H9 (cell line): ENCODE data around the gene GRK3. TPM values are rescaled to one million over a fixed set of nuclear protein-coding genes. Genes with fewer than 3 reads are reported as not detected.

ENCODE experiments used
- DNase-seq: peaks from one replicate; pipeline ENCODE4 v3.0.0-alpha.2; 2017
- H2AFZ ChIP-seq: one replicate; pipeline ENCODE4 v1.6.1; 2013; ENCODE audit warnings: mild to moderate bottlenecking, low read length, control low read depth, moderate library complexity
- H2AK5ac ChIP-seq: 2 replicates; pipeline ENCODE4 v1.6.1; 2013; ENCODE audit warnings: low read length, control low read depth, mixed read lengths; ENCODE audit not compliant: insufficient read length
- H2BK120ac ChIP-seq: one replicate; pipeline ENCODE4 v1.6.1; 2013; ENCODE audit warnings: low read depth, mild to moderate bottlenecking, low read length, control low read depth, inconsistent platforms; ENCODE audit not compliant: poor library complexity, severe bottlenecking
- H2BK12ac ChIP-seq: 2 replicates; pipeline ENCODE4 v1.6.1; 2013; ENCODE audit warnings: low read length, control low read depth, mixed read lengths, low read depth; ENCODE audit not compliant: insufficient read length
- H2BK15ac ChIP-seq: 2 replicates; pipeline ENCODE4 v1.6.1; 2013; ENCODE audit warnings: low read depth, low read length, control low read depth
- H2BK20ac ChIP-seq: one replicate; pipeline ENCODE4 v1.6.1; 2013; ENCODE audit warnings: low read depth, mild to moderate bottlenecking, low read length, control low read depth, inconsistent platforms; ENCODE audit not compliant: poor library complexity, severe bottlenecking
- H2BK5ac ChIP-seq: 2 replicates; pipeline ENCODE4 v1.6.1; 2013; ENCODE audit warnings: low read length, control low read depth, mixed read lengths; ENCODE audit not compliant: insufficient read length
- H3K14ac ChIP-seq: 2 replicates; pipeline ENCODE4 v1.6.1; 2013; ENCODE audit warnings: low read length, control low read depth; ENCODE audit not compliant: insufficient read depth
- H3K18ac ChIP-seq: 2 replicates; pipeline ENCODE4 v1.6.1; 2013; ENCODE audit warnings: low read depth, mild to moderate bottlenecking, mixed read lengths, low read length, control low read depth; ENCODE audit not compliant: insufficient read length
- H3K23ac ChIP-seq: 2 replicates; pipeline ENCODE4 v1.6.1; 2013; ENCODE audit warnings: low read length, control low read depth, mixed read lengths, low read depth; ENCODE audit not compliant: insufficient read length
- H3K23me2 ChIP-seq: 2 replicates; pipeline ENCODE4 v1.6.1; 2013; ENCODE audit warnings: low read depth, mild to moderate bottlenecking, mixed read lengths, low read length, control low read depth; ENCODE audit not compliant: insufficient read length, poor library complexity, severe bottlenecking
- H3K27ac ChIP-seq: 2 replicates; pipeline ENCODE4 v1.5.1; 2013; ENCODE audit warnings: low read length, control low read depth, mixed read lengths, low read depth; ENCODE audit not compliant: insufficient read length
- H3K27me3 ChIP-seq: 2 replicates; pipeline ENCODE4 v1.6.1; 2013; ENCODE audit warnings: low read length, control low read depth, inconsistent platforms; ENCODE audit not compliant: insufficient read depth
- H3K4ac ChIP-seq: 2 replicates; pipeline ENCODE4 v1.6.1; 2013; ENCODE audit warnings: low read depth, mild to moderate bottlenecking, control low read depth, inconsistent platforms, low read length, moderate library complexity
- H3K4me1 ChIP-seq: 2 replicates; pipeline ENCODE4 v1.6.1; 2013; ENCODE audit warnings: low read length, control low read depth, inconsistent platforms; ENCODE audit not compliant: insufficient read depth
- H3K4me2 ChIP-seq: 2 replicates; pipeline ENCODE4 v1.6.1; 2013; ENCODE audit warnings: low read length, control low read depth, mixed read lengths; ENCODE audit not compliant: insufficient read length, insufficient read depth
- H3K56ac ChIP-seq: 2 replicates; pipeline ENCODE4 v1.6.1; 2013; ENCODE audit warnings: low read depth, mild to moderate bottlenecking, mixed read lengths, low read length, control low read depth; ENCODE audit not compliant: insufficient read length
- H3K79me1 ChIP-seq: 2 replicates; pipeline ENCODE4 v1.6.1; 2013; ENCODE audit warnings: low read depth, mild to moderate bottlenecking, moderate library complexity, low read length, control low read depth, inconsistent platforms; ENCODE audit not compliant: insufficient read depth, poor library complexity, severe bottlenecking
- H3K79me2 ChIP-seq: 2 replicates; pipeline ENCODE4 v1.6.1; 2013; ENCODE audit warnings: low read length, control low read depth, inconsistent platforms; ENCODE audit not compliant: insufficient read depth
- H3K9ac ChIP-seq: 2 replicates; pipeline ENCODE4 v1.6.1; 2013; ENCODE audit warnings: low read length, control low read depth, mixed read lengths; ENCODE audit not compliant: insufficient read length; ENCODE audit errors: extremely low read depth
- H3K9me3 ChIP-seq: one replicate; pipeline ENCODE4 v1.6.1; 2013; ENCODE audit warnings: low read depth, low read length, inconsistent platforms; ENCODE audit not compliant: control insufficient read depth
- H3T11ph ChIP-seq: one replicate; pipeline ENCODE4 v1.6.1; 2013; ENCODE audit warnings: mild to moderate bottlenecking, low read length, control low read depth, inconsistent platforms
- H4K20me1 ChIP-seq: one replicate; pipeline ENCODE4 v1.6.1; 2013; ENCODE audit not compliant: control insufficient read depth, insufficient read length, insufficient read depth
- H4K5ac ChIP-seq: 2 replicates; pipeline ENCODE4 v1.6.1; 2013; ENCODE audit warnings: low read depth, mild to moderate bottlenecking, mixed read lengths, low read length, control low read depth; ENCODE audit not compliant: insufficient read length
- H4K8ac ChIP-seq: replicated peaks from 2 replicates; pipeline ENCODE4 v1.6.1; 2013; ENCODE audit warnings: low read length, control low read depth, mixed read lengths, low read depth; ENCODE audit not compliant: insufficient read length
- H4K91ac ChIP-seq: 2 replicates; pipeline ENCODE4 v1.6.1; 2013; ENCODE audit warnings: low read depth, mild to moderate bottlenecking, moderate library complexity, mixed read lengths, low read length, control low read depth; ENCODE audit not compliant: insufficient read length
- H3K27ac Mint-ChIP-seq, 3 experiments: 2 replicates in 2 of 3; 3 replicates in 1 of 3; pipeline ENCODE4 v1.8.0; 2020 to 2021; ENCODE audit warnings: mixed read lengths in 3 of 3, mild to moderate bottlenecking in 1 of 3, moderate library complexity in 1 of 3
- H3K27me3 Mint-ChIP-seq: 2 replicates; pipeline ENCODE4 v1.8.0; 2021; ENCODE audit warnings: low read depth, mild to moderate bottlenecking, moderate library complexity, mixed read lengths
- H3K36me3 Mint-ChIP-seq, 3 experiments: 2 replicates in 2 of 3; 3 replicates in 1 of 3; pipeline ENCODE4 v1.8.0; 2020 to 2021; ENCODE audit warnings: low read depth in 3 of 3, mixed read lengths in 3 of 3; ENCODE audit not compliant: insufficient read depth in 1 of 3
- H3K4me1 Mint-ChIP-seq, 2 experiments: 2 replicates each; pipeline ENCODE4 v1.8.0; 2020; ENCODE audit warnings: mixed read lengths in 2 of 2
- H3K4me3 Mint-ChIP-seq, 2 experiments: 2 replicates in 1 of 2; 3 replicates in 1 of 2; pipeline ENCODE4 v1.8.0; 2020 to 2021; ENCODE audit warnings: mild to moderate bottlenecking in 2 of 2, mixed read lengths in 2 of 2, moderate library complexity in 1 of 2
- H3K9me3 Mint-ChIP-seq, 2 experiments: 2 replicates in 1 of 2; 3 replicates in 1 of 2; pipeline ENCODE4 v1.8.0; 2020; ENCODE audit warnings: mild to moderate bottlenecking in 2 of 2, mixed read lengths in 2 of 2, moderate library complexity in 1 of 2
- CTCF ChIP-seq: fragments of 200-600 bp; sonication (generic); conservative IDR thresholded peaks from 3 replicates; pipeline ENCODE4 v1.8.0; 2021; ENCODE audit warnings: antibody characterized with exemption, mild to moderate bottlenecking
- WGBS: extraction: QIAGEN DNeasy Blood & Tissue Kit; methylation state at CpG from one replicate; pipeline ENCODE4 v1.1.7; 2013; ENCODE audit warnings: missing lambda C conversion rate, low lambda C conversion rate, mixed read lengths; ENCODE audit not compliant: insufficient read length; ENCODE audit errors: extremely low coverage; 5-methylcytosine and 5-hydroxymethylcytosine counted together
- total RNA-seq: library from RNA; stranded (reverse); gene quantifications from 2 replicates; pipeline ENCODE4 v1.2.1, GENCODE V29; 2021

The GRK3 gene
- total RNA-seq, 1 experiment from 2014 or later, result 23.9 TPM

GRCh38 chr22:25658633-25659032 is 94.2 kb downstream of the GRK3 start:
- no peak overlapping the region for H3K27ac Mint-ChIP-seq
- no peak overlapping the region for H3K9ac ChIP-seq
- no peak overlapping the region for H3K18ac ChIP-seq
- H2AFZ ChIP-seq, result no peak overlapping the region
- no peak overlapping the region for H2BK5ac ChIP-seq
- no peak for TF ChIP-seq CTCF
- no peaks in the 10 kb centered on the region for H3K9me3 Mint-ChIP-seq
- no peak for DNase-seq
- H4K8ac ChIP-seq, result no peak overlapping the region
- no peak overlapping the region for H3K4ac ChIP-seq
- no peak overlapping the region for H3K23ac ChIP-seq
- no peak overlapping the region for H3K4me3 Mint-ChIP-seq
- H3T11ph ChIP-seq, result no peak overlapping the region
- peaks cover 0 to 4% of the 10 kb centered on the region in 2 experiments; a peak in 1 of 4 replicates for H3K4me1 Mint-ChIP-seq
- no peak overlapping the region for H3K14ac ChIP-seq
- H3K9me3 ChIP-seq, result no peaks in the 10 kb centered on the region
- H3K27me3 ChIP-seq, result no peaks in the 10 kb centered on the region
- H3K4me2 ChIP-seq, result no peak overlapping the region
- H2BK12ac ChIP-seq, result no peak overlapping the region
- H2BK15ac ChIP-seq, result no peak overlapping the region
- H3K36me3 Mint-ChIP-seq, result no peaks in the 10 kb centered on the region
- no peaks in the 10 kb centered on the region for H3K4me1 ChIP-seq
- H4K20me1 ChIP-seq, result no peaks in the 10 kb centered on the region
- no peak overlapping the region for H3K27ac ChIP-seq
- WGBS, result no CpG with 5 or more reads among the region's 4 CpGs
- no peaks in the 10 kb centered on the region for H3K79me2 ChIP-seq
- no peak overlapping the region for H2BK120ac ChIP-seq
- no peak overlapping the region for H3K56ac ChIP-seq
- no peak overlapping the region for H2AK5ac ChIP-seq
- H3K79me1 ChIP-seq, result no peaks in the 10 kb centered on the region
- no peak overlapping the region for H4K91ac ChIP-seq
- H3K23me2 ChIP-seq, result no peaks in the 10 kb centered on the region
- no peak overlapping the region for H2BK20ac ChIP-seq
- H3K27me3 Mint-ChIP-seq, result no peaks in the 10 kb centered on the region
- no peak overlapping the region for H4K5ac ChIP-seq
